GM21529 (cell line): ENCODE results near the gene ATP6V1G1.
"Not testable (repeated sequence)": the region's sequence is repeated elsewhere in the genome, so short reads cannot be mapped to it uniquely, and the experiment has no call there.

Source experiments
- ATAC-seq: cut with Tn5 transposase; IDR thresholded peaks from one replicate; pipeline ENCODE4 v1.9.1; 2021; ENCODE audit not compliant: unreplicated experiment

The ATP6V1G1 gene

DNA sequence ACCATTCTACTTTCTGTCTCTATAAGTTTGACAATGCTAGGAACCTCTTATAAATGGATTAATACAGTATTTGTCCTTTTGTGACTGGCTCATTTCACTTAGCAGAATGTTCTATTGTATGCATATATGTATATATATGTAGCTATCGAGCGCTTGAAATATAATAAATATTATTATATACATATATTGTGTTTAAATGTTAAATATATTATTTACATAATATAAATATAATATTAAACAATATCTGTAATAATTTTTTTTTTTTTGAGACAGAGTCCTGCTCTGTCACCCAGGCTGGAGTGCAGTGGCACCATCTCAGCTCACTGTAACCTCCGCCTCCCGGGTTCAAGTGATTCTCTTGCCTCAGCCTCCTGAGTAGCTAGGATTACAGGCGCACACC is 9.4 kb upstream of the ATP6V1G1 start:
- ATAC-seq: not testable (repeated sequence)

DNA sequence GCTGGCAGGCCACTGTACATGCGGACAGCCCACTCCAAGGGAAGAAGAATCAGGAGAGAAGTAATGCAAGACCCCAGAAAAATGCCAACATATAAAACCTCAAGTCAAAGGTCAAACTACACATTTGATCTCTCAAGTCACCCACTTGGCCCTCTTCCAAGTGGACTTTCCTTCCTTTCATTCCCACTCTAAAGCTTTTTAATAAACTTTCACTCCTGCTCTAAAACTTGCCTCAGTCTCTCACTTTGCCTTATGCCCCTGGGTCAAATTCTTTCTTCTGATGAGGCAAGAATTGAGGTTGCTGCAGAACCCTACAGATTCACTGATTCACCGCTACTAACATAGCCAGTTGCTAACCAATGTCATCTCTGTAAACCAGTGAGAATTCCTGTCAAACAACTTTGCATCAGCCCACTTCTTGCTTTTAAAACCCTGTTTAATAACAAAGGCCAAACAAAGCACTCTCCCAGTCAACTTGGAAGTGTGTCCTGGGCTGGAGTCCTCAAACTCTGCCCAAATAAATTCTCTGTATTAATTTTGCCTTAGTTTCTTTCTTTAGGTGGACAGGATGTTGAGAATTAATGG is 6.9 kb upstream of the ATP6V1G1 start:
- ATAC-seq: no peak

GRCh38 chr9:114583371-114584155 is 4.0 kb upstream of the ATP6V1G1 start:
- ATAC-seq: no peak

- ATAC-seq: no peak
These were observed 641 bp downstream of the ATP6V1G1 start for GRCh38 chr9:114588210-114588609.

DNA sequence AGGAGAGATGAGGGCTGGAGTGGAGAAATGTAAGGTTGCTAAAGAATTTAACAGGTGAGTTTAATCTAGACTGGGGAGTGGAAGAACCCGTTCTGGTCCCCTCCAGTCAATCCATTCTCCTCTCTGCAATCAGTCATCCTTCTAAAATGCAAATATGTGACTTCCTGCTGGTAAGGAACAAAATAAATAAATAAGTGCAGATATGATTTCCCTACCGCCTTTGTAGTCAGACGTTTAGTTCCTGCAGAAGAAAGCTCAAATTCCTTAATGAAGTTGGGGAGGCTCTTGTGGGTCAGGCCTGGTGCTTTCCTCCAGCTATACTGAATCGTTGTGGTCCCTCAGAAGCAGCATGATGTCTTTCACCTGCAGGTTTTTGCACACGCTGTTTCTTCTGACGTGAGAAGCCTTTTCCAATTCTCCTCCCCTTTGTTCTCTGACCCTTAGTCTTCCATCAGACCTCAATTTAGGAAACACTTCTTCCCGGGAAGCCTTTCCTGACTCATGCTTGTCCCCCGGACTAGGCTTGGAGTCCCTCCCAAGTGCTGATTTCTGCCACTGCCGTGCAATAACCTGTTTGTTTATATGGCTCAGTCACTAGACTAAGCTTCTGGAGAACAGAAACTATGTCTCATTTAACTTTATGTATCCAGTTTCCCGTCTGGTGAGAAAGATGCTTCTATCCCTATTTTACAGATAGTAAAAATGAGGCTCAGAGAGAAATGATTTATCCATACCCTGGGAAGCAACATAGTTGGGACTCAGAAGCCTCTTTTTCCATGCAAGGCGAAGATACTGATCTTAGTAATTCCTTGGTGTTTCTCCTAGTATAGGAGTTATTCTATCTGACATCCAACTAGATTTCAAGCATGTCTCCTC is 1.3 kb downstream of the ATP6V1G1 start:
- ATAC-seq: no peak

GRCh38 chr9:114590328-114590727 is 2.8 kb downstream of the ATP6V1G1 start:
- ATAC-seq: no peak

DNA sequence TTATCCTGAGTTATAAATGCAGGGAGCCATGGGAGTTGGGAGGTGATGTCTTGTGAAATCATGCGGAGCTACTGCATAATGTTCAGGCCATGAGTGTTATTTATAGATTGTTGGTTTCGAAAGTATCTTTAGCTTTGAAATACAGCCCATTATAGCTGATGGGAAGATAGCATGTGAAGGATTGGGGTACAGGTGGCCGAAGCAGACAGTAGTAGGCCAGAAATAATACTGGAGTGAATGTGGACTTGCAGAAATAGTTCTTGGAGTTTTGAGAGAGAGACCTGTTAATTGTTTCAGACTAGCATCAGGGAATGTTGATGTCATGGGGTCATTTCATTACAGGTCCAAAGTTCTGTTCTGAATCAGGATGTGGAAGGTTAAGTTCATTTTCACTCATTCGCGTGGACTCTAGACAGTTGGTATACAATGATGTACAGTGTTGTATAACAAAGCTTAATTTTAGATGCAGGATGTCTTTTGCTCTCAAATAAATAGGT is 3.8 kb downstream of the ATP6V1G1 start:
- no peak for ATAC-seq

DNA sequence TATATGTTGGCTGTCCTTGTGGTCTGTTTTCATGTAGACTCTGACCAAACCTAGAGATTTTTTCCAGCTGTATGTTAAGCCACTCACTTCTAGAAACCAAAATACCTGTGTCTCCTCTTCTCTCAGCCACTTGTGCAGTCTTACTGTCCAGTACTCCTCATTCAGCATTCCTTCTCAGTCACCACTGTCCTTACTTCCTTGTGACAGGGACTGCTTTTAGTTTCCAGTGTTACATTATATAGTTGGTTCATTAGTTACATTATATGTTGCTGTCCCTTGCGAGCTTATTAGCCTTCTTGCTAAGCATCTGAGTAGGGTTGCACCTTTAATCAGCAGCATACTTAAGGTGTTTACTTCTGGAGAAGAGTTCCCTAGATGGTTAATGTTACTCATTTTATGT is 4.3 kb downstream of the ATP6V1G1 start:
- no peak for ATAC-seq

DNA sequence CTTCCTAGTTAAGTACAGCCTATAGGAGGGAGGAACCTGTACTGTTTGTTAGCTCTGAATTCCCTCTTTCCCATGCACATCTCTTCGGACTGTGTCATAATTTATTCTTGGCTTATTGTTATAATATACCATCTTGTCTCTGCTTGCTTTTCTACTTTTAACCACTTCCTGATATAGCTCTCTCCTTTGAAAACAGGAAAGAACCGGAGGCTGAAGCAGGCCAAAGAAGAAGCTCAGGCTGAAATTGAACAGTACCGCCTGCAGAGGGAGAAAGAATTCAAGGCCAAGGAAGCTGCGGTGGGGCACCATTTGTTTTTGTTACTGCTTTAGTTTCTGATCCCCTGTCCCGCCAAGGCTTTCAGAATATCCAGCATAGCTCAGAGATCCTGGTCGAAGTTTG is 4.8 kb downstream of the ATP6V1G1 start:
- ATAC-seq: no peak

DNA sequence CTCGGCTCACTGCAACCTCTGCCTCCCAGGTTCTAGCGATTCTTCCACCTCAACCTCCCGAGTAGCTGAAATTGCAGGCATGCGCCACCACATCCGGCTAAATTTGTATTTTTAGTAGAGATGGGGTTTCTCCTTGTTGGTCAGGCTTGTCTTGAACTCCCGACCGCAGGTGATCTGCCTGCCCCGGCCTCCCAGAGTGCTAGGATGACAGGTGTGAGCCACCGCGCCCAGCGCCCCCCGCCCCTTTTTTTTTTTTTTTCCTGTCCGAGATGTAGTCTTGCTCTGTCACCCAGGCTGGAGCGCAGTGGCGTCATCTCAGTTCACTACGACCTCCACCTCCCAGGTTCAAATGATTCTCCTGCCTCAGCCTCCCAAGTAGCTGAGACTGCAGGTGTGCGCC is 6.6 kb downstream of the ATP6V1G1 start:
- ATAC-seq: no peak

DNA sequence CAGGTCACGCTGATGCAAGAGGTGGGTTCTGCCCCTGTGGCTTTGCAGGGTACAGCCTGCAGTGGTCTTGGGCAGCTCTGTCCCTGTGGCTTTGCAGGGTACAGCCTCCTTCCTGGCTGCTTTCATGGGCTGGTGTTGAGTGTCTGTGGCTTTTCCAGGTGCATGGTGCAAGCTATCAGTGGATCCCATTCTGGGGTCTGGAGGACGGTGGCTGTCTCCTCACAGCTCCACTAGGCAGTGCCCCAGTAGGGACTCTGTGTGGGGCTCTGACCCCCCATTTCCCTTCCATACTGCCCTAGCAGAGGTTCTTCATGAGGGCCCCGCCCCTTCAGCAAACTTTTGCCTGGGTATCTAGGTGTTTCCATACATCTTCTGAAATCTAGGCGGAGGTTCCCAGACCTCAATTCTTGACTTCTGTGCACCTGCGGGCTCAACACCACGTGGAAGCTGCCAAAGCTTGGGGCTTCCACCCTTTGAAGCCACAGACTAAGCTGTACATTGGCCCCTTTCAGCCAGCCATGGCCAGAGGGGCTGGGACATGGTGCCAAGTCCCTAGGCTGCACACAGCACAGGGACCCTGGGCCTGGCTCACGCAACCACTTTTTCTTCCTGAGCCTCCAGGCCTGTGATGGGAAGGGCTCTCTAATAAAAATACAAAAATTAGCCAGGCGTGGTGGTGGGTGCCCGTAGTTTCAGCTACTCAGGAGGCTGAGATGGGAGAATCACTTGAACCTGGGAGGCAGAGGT is 13.1 kb downstream of the ATP6V1G1 start:
- not testable (repeated sequence) for ATAC-seq

DNA sequence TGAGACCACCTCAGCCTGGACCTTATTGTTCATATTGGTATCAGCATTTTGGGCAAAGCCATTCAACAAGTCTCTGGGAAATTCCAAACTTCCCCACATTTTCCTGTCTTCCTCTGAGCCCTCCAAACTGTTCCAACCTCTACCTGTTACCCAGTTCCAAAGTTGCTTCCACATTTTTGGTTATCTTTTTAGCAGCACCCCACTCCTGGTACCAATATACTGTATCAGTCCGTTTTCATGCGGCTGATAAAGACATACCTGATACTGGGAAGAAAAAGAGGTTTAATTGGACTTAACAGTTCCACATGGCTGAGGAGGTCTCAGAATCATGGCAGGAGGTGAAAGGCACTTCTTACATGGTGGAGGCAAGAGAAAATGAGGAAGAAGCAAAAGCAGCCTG is 14.2 kb downstream of the ATP6V1G1 start:
- not testable (repeated sequence) for ATAC-seq

GRCh38 chr9:114602620-114603019 is 15.1 kb downstream of the ATP6V1G1 start:
- ATAC-seq: no peak

GRCh38 chr9:114603248-114603647 is 15.7 kb downstream of the ATP6V1G1 start:
- no peak for ATAC-seq

GRCh38 chr9:114604989-114605388 is 17.4 kb downstream of the ATP6V1G1 start:
- no peak for ATAC-seq

GRCh38 chr9:114606068-114606467 is 18.5 kb downstream of the ATP6V1G1 start:
- no peak for ATAC-seq

DNA sequence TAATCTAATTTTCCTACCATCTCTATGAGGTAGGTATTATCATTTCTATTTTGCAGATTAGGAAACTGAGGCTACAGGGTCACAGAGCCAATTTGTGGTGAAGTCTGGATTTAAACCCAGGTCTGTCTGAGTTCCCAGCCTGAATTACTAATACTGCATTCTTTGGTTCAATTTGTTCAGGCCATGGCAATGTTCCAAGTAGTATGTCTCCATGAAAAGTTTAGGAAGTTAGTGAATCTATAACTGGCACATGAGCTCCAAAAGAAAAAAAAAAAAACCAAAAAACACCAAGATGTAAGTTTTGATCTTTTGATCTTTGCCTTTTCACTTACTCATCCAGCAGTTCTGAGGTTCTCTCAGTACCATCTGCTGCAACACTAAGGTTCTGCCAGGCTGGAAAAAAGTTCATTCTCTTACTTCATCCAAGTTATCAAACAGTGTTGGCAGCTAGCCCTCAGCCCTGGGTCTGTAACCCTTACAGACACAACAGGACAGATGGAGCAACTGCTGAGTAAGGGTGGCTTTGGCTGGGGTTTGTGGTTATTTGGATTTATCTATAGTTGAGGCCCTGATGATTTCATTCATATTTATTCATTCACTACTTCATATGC is 19.1 kb downstream of the ATP6V1G1 start:
- ATAC-seq: no peak

- peak; percentile 42 for ATAC-seq
These were observed 20.3 kb downstream of the ATP6V1G1 start for GRCh38 chr9:114607671-114608524.

DNA sequence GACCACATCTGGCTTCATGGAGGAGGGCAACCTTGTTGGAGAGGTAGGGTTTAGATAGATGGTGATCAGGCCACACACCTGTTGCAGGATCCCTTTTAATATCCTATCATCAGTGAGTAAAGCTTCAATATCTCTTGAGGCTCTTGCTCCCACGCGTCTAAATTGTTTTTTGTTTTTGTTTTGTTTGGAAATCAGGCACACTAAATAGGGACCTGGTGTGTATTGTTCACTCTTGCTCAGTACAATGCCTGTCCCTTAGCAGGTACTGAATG is 20.9 kb downstream of the ATP6V1G1 start:
- no peak for ATAC-seq
